GM19324 (cell line): ENCODE measurements around the gene SPDYE18.
"Not testable (repeated sequence)": the region's sequence is repeated elsewhere in the genome, so short reads cannot be mapped to it uniquely, and the experiment has no call there.

Experiments used
- ATAC-seq: cut with Tn5 transposase; IDR thresholded peaks from one replicate; pipeline ENCODE4 v1.9.1; 2021; ENCODE audit warnings: mild to moderate bottlenecking, moderate library complexity; ENCODE audit not compliant: unreplicated experiment, low FRiP score

The SPDYE18 gene, protein sequence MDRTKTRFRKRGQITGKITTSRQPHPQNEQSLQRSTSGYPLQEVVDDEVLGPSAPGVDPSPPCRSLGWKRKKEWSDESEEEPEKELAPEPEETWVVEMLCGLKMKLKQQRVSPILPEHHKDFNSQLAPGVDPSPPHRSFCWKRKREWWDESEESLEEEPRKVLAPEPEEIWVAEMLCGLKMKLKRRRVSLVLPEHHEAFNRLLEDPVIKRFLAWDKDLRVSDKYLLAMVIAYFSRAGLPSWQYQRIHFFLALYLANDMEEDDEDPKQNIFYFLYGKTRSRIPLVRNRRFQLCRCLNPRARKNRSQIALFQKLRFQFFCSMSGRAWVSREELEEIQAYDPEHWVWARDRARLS

DNA sequence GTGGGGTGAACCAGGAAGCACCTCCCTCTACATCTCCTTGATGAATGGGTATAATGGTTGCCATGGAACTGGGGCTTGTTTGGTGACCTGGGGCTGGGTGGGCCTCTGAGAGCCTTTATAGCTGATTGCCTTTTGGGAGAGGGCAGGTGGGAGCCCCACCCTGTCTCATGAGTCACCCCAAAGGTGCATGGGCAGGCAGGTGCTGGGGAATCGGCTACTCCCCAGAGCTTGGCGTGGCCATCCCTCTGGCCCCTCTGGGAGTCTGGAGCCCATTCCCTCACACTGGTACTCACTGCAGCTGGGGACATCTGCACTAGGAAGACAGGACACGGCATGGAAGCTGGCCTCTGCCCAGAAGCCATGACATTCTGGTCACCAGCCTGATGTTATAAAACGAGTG, at the start of gene SPDYE18:
Gene SPDYE18 (minus strand): TSS at position 2 of the 400 bp plus-strand sequence. CDS start 2,046 bp downstream, outside the sequence.
- ATAC-seq = not testable (repeated sequence)

DNA sequence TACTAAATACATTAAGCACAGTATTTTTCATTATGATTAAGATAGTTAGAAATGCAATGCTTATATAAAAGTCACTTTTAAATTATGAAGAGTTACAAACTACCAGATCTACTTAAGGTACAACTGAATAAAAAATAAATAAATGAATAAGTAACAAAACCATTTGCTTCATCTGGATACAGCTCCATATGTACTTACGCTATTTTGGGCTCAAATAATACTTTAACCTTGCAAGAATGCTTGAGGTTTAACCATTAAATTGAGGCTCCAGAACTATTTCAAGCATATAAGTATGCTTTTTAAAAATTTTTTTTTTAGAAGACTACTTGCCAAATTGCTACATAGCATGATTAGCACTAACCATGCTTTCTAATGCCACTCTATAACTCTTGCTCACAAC, 46.0 kb upstream of the SPDYE18 start:
- ATAC-seq = not testable (repeated sequence)

DNA sequence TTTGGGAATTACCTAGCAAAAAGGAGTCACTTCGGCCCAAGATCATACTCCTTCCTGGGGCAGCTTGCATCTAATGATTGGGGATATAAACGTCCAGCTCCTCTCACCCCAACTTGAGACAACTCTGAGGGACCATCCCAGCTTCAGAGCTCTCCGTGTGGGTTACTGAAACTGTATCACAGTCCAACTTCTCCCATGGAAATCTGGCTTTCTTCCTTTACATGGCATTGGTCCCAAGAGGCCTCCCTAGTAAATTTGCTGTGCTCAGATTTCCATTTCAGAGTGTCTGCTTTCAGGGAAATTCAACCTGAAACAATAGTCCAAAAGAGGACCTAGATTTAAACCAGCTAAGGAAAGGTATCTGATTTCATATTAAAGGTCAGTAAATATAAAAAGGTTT, 45.3 kb upstream of the SPDYE18 start:
- not testable (repeated sequence) for ATAC-seq

DNA sequence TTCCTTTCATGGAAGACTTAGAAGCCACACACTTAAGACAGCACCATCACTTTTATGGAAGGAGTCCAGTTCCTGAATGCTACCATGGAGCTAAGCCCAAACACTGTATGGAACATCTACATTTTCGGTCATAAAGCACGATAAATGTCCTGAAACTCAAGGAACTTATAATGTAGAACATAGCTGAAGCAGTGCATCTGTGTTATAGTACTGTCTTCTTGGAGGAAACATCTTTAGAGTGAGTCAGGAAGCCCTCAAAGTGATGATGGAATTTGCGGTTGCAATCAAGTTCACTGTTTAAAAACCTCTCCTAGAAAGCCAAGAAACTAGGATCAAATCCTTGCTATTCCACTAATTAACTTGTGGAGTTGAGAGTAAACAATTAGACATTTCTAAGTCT, 43.5 kb upstream of the SPDYE18 start:
- not testable (repeated sequence) for ATAC-seq

DNA sequence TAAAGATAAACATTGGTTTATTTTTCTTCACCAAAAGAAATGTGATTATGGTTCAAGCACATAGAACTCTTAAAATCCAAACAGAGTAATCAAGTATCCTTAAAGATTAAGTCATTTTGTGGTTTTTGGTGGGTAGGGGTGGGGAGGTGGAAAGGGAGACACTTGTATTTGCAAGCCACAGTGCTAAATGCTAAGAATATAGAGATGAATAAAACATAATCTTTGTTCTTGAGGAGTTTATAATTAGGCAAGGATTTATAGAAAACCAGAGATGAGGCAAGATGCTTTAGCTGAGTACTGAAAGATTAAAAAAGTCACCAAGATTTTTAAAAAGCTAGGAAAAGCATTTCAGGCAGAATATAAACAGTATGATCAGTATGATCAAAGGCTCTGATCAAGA, 40.3 kb upstream of the SPDYE18 start:
- not testable (repeated sequence) for ATAC-seq

DNA sequence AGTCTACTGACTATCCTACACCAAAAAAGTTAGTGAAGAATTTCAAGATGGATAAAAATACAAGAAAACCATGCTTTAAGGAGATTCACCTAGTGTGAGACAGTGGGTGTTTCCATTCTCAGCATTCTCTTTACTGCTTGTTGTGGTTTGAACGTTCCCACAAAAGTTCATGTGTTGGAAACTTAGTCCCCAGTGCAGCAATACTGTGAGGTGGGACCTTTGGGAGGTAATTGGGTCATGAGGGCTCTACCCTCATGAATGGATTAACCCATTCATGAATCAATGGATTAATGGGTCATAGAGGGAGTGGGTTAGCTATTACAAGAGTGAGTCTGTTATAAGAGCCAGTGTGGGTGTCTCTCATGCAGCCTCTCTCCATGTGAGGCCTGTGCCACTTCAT, 38.8 kb upstream of the SPDYE18 start:
- ATAC-seq = not testable (repeated sequence)

DNA sequence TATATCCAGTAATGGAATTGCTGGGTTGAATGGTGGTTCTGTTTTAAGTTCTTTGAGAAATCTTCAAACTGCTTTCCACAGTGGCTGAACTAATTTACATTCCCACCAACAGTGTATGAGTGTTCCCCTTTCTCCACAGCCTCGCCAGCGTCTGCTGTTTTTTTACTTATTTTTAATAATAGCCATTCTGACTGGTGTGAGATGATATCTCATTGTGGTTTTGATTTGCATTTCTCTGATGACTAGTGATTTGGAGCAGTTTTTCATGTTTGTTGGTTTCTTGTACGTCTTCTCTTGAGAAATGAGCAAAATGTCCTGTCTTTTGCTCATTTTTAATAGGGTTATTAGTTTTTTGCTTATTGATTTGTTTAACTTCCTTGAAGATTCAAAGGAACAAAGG, 38.1 kb upstream of the SPDYE18 start:
- not testable (repeated sequence) for ATAC-seq

DNA sequence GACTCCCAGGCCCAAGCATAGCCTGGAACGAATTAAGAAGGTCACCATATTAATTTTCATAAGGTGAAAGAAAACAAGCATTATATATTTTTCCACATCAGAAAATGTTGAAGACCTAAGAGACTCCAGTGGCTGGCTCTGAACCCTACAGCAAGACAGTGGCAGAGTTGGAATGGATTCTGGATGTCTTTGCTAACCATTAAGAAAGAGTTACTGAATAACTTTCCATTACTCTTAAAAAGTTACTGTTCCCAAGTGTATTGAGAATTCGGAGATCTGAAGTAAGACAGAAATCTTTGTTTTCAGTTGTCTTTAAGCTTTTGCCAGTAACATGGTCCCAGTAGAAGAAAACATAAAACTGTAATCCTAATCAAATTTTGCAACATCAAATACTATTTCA, 29.9 kb upstream of the SPDYE18 start:
- not testable (repeated sequence) for ATAC-seq

DNA sequence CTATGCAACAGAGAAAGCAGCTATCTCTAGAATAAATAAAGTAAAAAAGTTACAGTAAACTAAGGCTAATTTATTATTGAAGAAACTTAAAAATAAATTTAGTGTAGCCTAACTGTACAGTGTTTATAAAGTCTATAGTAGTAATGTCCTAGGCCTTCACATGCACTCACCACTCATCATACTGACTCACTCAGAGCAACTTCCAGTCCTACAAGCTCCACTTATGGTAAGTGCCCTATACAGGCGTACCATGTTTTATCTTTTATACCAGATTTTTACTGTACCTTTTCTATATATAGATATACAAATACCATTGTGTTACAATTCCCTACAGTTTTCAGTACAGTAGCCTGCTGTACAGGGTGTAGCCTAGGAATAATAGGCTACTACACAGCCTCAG, 19.8 kb upstream of the SPDYE18 start:
- ATAC-seq = not testable (repeated sequence)

DNA sequence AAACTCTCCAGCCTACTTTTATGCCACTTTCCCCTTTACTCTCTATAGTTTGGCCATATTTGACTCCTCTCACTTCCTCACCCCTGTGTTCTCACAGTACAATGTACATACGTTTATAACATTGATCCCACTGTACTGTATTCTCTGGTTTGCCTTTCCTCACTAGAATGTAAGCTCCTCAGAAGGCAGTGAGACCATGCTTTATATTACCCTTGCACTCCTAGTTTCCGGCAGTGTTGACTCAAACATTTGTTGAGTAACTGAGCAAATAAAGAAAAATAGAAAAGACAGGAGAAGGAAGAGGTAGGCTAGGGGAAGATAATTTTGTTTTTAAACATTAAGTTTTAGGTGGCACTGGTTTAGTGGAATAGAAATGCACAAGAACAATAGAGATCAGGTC, 17.9 kb upstream of the SPDYE18 start:
- not testable (repeated sequence) for ATAC-seq

DNA sequence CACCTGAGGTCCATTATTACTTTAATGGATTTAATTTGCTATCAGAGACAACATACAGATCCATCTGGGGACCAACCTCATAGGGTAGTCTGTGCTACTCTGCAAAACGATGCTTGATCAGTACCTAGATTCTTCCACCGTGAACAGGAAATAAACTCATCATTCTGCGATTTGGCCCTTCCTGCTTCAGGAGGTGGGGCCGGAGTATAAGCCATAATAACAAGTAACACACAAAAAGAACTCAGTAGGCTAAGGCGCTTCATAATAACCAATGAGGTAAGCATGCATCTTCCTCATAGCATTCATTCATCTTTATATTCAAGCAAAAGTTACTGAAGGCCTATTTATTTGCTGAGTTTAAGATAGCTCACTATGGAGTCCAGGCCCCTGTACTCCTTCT, 17.3 kb upstream of the SPDYE18 start:
- ATAC-seq = not testable (repeated sequence)

DNA sequence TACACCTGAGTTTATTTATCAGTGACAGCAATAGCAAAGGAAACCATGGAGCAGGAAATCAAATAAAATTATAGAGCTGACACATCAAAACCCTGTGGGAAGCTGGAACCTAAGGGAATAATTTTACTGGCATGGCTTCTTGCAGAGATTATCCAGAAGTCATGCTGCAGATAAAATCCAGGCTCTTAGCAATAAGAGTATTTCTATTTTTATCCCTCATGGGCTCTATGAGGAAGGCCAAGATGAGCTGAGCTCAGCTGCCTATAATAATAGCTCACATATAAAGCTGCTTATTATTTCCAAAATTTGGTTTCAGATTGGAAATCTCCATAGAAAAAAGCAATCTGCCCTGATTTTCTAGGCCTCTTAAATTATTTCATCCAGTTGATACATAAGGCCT, 16.8 kb upstream of the SPDYE18 start:
- ATAC-seq = not testable (repeated sequence)

DNA sequence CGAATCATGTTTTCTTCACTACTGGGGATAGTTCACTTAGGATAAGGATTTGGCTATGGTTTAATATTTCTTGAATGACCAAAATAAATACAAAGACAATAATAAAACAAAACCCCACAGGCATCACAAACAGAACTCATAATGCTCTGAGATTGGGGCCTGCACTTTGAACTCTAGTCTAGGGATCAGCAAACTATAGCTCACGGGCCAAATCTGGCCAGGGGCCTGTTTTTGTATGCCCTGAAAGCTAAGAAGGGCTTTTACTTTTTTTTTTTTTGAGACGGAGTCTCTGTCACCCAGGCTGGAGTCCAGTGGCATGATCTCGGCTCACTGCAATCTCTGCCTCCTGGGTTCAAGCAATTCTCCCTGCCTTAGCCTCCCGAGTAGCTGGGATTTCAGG, 14.7 kb upstream of the SPDYE18 start:
- ATAC-seq = not testable (repeated sequence)

DNA sequence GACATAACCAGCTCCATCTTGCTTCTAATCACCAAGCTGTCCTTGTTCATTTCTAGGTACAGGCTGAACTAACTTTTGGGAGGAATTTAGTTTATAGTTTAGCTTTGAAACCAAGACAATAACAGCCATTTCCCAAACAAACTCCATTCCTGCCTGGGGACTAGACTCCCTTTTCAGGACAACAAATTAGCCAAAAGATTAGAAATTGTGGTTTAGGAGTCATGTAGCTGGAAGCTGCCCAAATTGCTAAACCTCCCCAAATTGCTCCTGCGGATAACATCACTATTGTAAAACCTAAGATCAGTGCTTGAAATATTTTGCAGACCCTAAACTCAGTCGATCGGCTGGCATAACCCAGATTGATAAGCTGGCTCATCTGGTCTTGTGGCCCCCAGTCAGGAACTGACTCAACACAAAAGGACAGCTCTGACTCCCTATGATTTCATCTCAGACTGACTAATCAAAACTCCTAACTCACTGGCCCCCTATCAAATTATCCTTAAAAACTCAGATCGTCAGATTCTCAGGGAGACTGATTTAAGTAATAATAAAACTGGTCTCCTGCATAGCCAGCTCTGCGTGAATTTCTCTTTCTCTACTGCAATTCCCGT, 12.5 kb upstream of the SPDYE18 start:
- not testable (repeated sequence) for ATAC-seq

DNA sequence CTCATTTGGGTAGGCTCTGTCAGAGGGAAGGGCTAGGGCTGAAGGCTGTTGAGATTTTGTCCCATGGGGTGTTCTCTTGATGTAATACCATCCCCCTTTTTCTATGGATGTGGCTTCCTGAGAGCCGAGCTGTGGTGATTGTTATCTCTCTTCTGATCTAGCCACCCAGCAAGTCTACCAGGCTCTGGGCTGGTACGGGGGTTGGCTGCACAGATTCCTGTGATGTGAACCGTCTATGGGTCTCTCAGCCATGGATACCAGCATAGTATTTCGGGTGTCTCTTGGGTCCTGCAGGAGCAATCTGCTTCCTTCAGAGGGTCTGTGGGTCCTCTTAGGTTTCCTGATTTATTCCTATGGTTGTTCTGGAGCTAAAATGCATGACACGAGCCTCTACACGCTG, 8.8 kb upstream of the SPDYE18 start:
- not testable (repeated sequence) for ATAC-seq

DNA sequence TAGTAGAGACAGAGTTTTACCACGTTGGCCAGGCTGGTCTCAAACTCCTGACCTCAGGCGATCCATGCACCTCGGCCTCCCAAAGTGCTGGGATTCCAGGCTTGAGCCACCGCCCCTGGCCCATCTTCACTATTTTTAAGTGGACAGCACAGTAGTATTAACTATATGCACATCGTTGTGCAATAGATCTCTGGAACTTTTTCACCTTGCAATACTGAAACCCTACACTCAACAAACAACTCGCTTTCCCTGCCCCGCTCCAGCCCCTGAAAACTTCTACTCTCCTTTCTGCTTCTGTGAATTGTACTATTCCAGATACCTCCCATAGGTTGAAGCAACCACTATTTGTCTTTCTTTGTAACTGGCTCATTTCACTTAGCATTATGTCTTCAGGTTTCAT, 3.5 kb upstream of the SPDYE18 start:
- not testable (repeated sequence) for ATAC-seq

DNA sequence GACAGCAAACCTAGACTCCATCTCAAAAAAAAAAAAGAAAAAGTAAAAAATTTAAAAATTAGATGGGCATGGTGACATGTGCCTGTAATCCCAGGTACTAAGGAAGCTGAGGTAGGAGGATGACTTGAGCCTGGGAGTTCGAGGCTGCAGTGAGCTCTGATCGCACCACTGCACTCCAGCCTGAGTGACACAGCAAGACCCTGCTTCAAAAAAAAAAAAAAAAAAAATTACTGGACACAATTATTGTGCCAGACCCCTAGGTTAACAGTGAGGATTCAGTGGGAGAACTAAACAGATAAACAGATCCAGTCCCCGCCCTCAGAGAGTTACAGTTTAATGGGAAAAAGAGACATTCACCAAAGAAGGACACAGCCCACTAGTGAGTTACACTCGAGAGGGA, 1.4 kb upstream of the SPDYE18 start:
- not testable (repeated sequence) for ATAC-seq

DNA sequence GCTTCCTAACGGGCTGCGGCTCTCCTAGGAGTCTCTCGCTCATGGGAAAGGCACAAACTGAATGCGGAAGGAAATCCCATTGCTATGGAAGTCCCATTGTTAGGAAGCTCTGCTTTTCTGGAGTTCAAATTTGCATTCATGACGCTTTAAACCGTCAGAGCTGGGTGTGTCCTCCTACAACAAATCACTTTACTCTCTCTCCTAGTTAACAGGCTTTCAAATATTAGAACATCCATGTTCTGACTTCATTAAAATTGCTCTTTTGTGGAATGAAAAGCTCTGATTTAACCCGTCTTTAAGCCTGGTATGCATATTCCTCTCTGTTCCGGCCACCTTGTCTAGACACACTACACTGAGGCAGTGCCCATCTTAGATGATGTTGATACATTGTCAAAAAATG, 30.1 kb downstream of the SPDYE18 start, which contains the start of gene SPDYE17:
Gene SPDYE17 (minus strand): TSS at position 101 of the 400 bp plus-strand sequence. CDS start 1,791 bp downstream, outside the sequence.
- not testable (repeated sequence) for ATAC-seq

DNA sequence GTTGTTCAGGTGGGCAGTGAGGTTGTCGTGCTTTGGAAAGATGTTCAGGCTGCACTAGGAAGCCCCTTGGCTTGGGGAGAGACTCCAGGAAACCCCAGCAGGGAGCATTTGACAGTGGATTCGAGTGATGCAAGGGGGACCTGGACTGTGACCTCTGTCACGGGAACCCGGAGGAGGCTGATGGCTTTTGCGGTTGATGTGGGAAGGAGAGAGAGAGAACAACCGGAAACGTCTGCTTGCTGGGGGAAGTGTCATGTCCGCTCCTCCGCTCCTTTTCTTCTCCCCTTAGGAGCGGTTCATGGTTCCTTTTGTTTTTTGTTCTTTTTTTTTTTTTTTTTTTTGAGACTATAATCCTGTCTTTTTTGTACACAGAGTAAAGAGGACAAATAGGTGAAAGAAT, 36.0 kb downstream of the SPDYE18 start:
- not testable (repeated sequence) for ATAC-seq

DNA sequence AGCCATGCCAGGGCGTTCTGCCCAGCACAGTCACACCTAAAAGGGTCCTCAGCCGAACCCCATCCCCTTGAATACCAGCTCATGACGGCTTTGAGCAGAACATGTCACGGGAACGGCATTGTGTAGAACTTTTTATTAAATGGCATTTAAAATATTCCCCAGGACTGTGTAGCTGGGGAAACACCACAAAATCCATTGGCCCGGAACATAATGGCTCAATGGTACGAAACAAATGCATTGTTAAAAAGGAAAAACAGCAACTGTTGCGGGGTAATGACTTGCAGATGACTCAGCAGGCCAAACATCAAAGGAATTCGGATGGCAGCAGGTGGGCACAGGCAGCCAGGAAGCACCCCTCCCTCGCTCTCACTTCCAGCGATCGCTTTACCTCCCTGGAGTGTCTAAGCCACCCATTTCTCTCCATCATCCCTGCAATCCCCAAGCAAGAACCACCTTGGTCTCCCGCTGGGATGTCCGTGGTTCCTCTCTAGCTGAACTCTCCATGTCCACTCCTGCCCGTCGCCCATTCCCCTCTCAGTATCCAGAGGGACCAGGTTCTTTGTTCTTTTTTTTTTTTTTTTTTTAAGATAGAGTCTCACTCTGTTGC, 52.2 kb downstream of the SPDYE18 start:
- ATAC-seq = not testable (repeated sequence)

DNA sequence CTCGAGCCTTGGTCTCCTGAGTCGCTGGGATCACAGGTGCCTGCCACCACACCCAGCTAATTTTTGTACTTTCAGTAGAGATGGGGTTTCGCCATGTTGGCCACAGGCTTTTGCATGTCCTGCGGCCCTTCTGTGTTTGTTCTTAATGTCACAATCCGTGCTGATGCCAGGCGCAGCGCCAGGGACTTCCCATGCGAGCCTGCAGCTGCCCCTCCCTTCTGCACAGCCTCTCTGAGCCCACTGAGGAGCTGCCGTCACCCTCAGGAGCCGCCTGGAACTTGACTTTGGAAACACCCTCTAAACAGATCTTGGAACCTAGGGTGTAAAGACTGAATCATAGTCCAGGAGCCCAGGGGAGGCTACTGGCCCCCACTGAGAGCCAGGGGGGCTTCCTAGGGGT, 54.4 kb downstream of the SPDYE18 start:
- ATAC-seq = not testable (repeated sequence)
